NCI-H2227 (cell line): ENCODE measurements around the gene OXGR1.
"Not testable (repeated sequence)": the region's sequence is repeated elsewhere in the genome, so short reads cannot be mapped to it uniquely, and the experiment has no call there.

Experiments used
- DNase-seq: peaks from one replicate; lab custom pipeline; 2025; ENCODE audit not compliant: unreplicated experiment; lab: John Stamatoyannopoulos, UW

Gene OXGR1

GRCh38 chr13:96994017-96994857 is at the start of gene OXGR1:
Gene OXGR1, minus strand, starts transcription at chr13:96994476. Its CDS starts 6,717 bp downstream, at chr13:96987759.
- no peak for DNase-seq

GRCh38 chr13:97043302-97043701 is 49.0 kb upstream of the OXGR1 start:
- no peak for DNase-seq

- DNase-seq = no peak
Observed at GRCh38 chr13:97030705-97031452, 36.6 kb upstream of the OXGR1 start.

- DNase-seq = peak; percentile 50
Observed at GRCh38 chr13:97028441-97029299, 34.4 kb upstream of the OXGR1 start.

GRCh38 chr13:97027162-97027554 is 32.9 kb upstream of the OXGR1 start:
- no peak for DNase-seq

GRCh38 chr13:97026531-97027161 is 32.4 kb upstream of the OXGR1 start:
- DNase-seq = no peak

GRCh38 chr13:97023812-97024211 is 29.5 kb upstream of the OXGR1 start:
- not testable (repeated sequence) for DNase-seq

GRCh38 chr13:97023117-97023516 is 28.8 kb upstream of the OXGR1 start:
- DNase-seq = no peak

- DNase-seq = no peak
Observed at GRCh38 chr13:97021241-97021640, 27.0 kb upstream of the OXGR1 start.

GRCh38 chr13:97020689-97021240 is 26.5 kb upstream of the OXGR1 start:
- DNase-seq = no peak

- DNase-seq = no peak
Observed at GRCh38 chr13:97020194-97020593, 25.9 kb upstream of the OXGR1 start.

- DNase-seq = no peak
Observed at GRCh38 chr13:97019236-97019635, 25.0 kb upstream of the OXGR1 start.

- DNase-seq = peak; percentile 59
Observed at GRCh38 chr13:97018029-97018819, 23.9 kb upstream of the OXGR1 start.

GRCh38 chr13:97017322-97017721 is 23.0 kb upstream of the OXGR1 start:
- DNase-seq = no peak

- no peak for DNase-seq
Observed at GRCh38 chr13:97015661-97016350, 21.5 kb upstream of the OXGR1 start.

- no peak for DNase-seq
Observed at GRCh38 chr13:97012251-97013048, 18.2 kb upstream of the OXGR1 start.

GRCh38 chr13:97011446-97012131 is 17.3 kb upstream of the OXGR1 start:
- DNase-seq = no peak

- no peak for DNase-seq
Observed at GRCh38 chr13:97008643-97009042, 14.4 kb upstream of the OXGR1 start.
